Mammary epithelial cell (primary cell): ENCODE results near the gene SPOCK2.

ENCODE experiments used
- CTCF ChIP-seq, 2 donors: IDR thresholded peaks in 1 of 2; conservative IDR thresholded peaks in 1 of 2; 2 replicates each; pipeline ENCODE4 v1.5.1; 2011 to 2012; ENCODE audit warnings: inconsistent platforms in 2 of 2, low read length in 2 of 2, mild to moderate bottlenecking in 2 of 2, control low read depth in 1 of 2, low read depth in 1 of 2; ENCODE audit not compliant: insufficient read depth in 1 of 2; ENCODE audit errors: extremely low read depth in 1 of 2
- EZH2 ChIP-seq: IDR thresholded peaks from 2 replicates; pipeline ENCODE4 v1.6.1; 2012; ENCODE audit warnings: low read length, inconsistent platforms, borderline replicate concordance

- TF ChIP-seq EZH2: no peak
- TF ChIP-seq CTCF (conservative IDR thresholded peaks at IDR 0.05 in 1 of 2, IDR thresholded peaks at IDR 0.05 in 1 of 2; ENCODE audit: extremely low read depth in 1 of 2, insufficient read depth in 1 of 2, low read depth in 1 of 2, low read length in 2 of 2): no peak
These were observed 12.8 kb downstream of the SPOCK2 start for GRCh38 chr10:72075376-72076115.
